T-helper 1 cell treated with Interleukin-12 subunit alpha and Interleukin-12 subunit beta and Interleukin-4 antibody, amounts not matched to agents 30 μg/mL and 1 μg/mL, for 36 hours (primary cell): ENCODE results near the gene SELENOO.
"Not testable (repeated sequence)": the region's sequence is repeated elsewhere in the genome, so short reads cannot be mapped to it uniquely, and the experiment has no call there.

Experiments
- H3K27ac Mint-ChIP-seq: one replicate; pipeline ENCODE4 v1.8.0; 2021; ENCODE audit warnings: mild to moderate bottlenecking, mixed read lengths
- H3K27me3 Mint-ChIP-seq: one replicate; pipeline ENCODE4 v1.8.0; 2021; ENCODE audit warnings: low read depth, mixed read lengths
- H3K36me3 Mint-ChIP-seq: one replicate; pipeline ENCODE4 v1.8.0; 2021; ENCODE audit warnings: low read depth, mixed read lengths
- H3K4me1 Mint-ChIP-seq: one replicate; pipeline ENCODE4 v1.8.0; 2021; ENCODE audit warnings: low read depth, mixed read lengths
- H3K4me3 Mint-ChIP-seq: one replicate; pipeline ENCODE4 v1.8.0; 2021; ENCODE audit warnings: mild to moderate bottlenecking, moderate library complexity, mixed read lengths
- H3K9me3 Mint-ChIP-seq: one replicate; pipeline ENCODE4 v1.8.0; 2021; ENCODE audit warnings: mixed read lengths

Gene SELENOO, protein sequence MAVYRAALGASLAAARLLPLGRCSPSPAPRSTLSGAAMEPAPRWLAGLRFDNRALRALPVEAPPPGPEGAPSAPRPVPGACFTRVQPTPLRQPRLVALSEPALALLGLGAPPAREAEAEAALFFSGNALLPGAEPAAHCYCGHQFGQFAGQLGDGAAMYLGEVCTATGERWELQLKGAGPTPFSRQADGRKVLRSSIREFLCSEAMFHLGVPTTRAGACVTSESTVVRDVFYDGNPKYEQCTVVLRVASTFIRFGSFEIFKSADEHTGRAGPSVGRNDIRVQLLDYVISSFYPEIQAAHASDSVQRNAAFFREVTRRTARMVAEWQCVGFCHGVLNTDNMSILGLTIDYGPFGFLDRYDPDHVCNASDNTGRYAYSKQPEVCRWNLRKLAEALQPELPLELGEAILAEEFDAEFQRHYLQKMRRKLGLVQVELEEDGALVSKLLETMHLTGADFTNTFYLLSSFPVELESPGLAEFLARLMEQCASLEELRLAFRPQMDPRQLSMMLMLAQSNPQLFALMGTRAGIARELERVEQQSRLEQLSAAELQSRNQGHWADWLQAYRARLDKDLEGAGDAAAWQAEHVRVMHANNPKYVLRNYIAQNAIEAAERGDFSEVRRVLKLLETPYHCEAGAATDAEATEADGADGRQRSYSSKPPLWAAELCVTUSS

DNA sequence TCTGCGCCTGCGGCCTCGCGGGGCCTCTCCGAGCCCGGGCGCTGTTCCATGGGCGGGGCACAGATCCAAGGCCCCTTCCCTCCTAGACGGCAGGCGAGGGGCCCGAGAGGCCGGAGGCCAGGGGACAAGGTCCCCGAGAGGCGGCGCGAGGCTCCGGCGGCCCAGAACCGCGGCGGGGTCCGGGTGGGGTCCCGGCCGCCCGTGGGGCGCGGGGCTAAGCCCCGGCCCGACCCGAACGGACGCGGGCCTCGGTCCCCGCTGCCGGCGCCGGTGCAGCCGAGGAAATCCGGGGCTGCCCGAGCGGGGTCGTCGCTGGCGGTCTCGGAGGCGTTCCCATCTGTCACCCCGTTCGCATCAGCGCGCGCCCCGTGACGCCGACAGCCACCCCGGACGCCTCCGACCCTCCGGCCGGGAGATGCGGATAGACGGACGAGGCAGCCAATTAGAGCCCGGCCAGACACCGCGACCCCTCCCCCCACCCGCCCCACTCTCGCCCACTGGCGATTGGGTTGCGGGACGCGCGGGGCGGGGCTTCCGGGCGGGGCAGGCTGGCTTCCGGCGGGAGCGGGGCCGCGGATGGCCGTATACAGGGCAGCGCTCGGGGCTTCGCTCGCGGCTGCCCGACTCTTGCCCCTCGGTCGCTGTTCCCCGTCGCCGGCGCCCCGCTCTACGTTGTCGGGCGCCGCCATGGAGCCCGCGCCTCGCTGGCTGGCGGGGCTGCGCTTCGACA lies at the start of gene SELENOO:
TSS of gene SELENOO (plus strand) at position 551 of the 730 bp plus-strand sequence. CDS start at position 577, 26 bp downstream.
- peak within 1 kb of the TSS; percentile 52 for H3K27ac Mint-ChIP-seq
- H3K36me3 Mint-ChIP-seq = peaks cover 12% of the 10 kb centered on the region
- H3K4me1 Mint-ChIP-seq = peaks cover 19% of the 10 kb centered on the region

DNA sequence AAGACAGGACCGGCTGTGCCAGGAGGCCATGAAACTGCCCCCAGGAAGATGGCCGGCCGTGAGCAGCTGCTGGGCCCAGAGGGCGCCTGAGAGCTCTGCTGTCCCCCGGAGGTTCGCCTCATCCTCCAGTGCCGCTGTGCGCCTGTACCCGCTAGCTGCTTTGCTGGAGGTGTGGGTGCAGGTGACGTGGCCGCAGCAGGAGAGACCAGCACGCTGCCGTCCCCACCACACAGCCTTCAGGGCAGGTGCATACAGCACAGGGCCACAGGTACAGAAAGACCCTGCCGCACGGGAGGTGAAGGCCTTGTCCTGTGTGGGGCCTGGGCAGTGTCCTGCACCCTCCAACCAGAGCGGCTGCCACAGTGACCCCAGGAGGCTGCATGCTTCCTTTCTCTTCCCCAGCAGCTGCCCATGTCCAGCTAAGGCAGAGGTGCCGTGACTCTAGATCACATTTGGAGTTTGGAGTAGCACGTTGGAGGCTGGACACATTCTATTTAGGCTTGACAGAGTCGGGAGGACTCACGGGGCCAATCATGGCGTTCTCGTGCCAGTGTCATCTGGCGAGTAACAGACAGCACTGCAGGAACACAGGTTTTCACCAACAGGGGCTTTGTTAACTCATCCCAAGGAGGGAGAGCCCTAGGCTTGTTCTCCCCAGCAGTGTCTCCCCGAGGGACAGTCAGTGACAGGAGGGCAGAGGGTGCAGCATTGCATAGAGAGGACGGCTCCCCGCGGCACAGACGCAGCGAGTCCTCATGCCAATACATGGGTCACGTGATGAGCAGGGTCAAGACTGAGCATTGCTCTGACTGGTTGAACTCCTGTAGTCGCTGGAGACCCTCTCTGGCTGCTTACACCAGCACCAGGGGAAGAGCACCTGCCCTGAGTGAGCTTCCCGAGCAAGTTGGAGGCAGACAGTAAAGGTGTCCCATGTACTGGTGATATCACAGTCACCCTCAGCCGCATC lies 49.0 kb upstream of the SELENOO start:
- Mint-ChIP-seq H3K36me3 (no peaks in the 10 kb centered on the region), H3K9me3 (no peaks in the 10 kb centered on the region), H3K27ac (peak overlapping the region; percentile 36), H3K27me3 (no peaks in the 10 kb centered on the region), H3K4me1 (peaks cover 2% of the 10 kb centered on the region), H3K4me3 (no peak overlapping the region)

More for the DNA sequence above, at the start of gene SELENOO:
- peak within 1 kb of the TSS; percentile 84 for H3K4me3 Mint-ChIP-seq
- no peaks in the 10 kb centered on the region for H3K9me3 Mint-ChIP-seq
- H3K27me3 Mint-ChIP-seq = no peaks in the 10 kb centered on the region

DNA sequence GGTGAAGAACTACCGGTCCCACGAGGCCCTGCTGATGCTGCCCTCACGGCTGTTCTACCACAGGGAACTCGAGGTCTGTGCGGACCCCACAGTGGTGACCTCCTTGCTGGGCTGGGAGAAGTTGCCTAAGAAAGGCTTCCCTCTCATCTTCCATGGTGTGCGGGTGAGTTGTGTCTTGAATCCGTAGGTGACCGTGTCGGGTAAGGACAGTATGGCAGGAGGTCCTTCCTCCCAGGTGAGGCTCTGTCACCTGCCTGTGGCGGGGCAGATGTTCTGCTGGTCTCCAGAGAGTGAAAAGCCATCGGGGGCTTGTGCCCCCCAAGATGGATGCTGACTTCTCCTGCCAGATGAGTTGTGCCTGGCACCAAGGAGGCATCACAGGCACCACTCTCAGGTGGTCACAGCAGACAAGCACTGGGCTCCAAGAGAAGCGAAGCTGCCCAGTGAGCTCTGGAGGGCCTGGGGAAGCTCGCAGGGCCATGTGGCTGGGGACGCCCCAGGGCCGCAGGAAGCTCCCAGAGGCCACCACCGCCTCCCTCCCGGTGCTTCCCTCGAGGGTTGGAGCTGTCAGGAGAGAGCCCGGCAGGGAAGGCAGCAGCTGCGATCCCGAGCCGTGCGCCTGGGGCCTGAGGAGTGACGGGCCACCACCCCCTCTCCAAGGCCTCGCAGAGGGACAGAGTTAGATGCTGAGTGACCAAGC lies 47.6 kb upstream of the SELENOO start:
- no peaks in the 10 kb centered on the region for H3K36me3 Mint-ChIP-seq
- no peak overlapping the region for H3K4me3 Mint-ChIP-seq
- no peaks in the 10 kb centered on the region for H3K9me3 Mint-ChIP-seq
- peaks cover 2% of the 10 kb centered on the region for H3K4me1 Mint-ChIP-seq
- no peak overlapping the region for H3K27ac Mint-ChIP-seq
- peaks cover 10% of the 10 kb centered on the region for H3K27me3 Mint-ChIP-seq

DNA sequence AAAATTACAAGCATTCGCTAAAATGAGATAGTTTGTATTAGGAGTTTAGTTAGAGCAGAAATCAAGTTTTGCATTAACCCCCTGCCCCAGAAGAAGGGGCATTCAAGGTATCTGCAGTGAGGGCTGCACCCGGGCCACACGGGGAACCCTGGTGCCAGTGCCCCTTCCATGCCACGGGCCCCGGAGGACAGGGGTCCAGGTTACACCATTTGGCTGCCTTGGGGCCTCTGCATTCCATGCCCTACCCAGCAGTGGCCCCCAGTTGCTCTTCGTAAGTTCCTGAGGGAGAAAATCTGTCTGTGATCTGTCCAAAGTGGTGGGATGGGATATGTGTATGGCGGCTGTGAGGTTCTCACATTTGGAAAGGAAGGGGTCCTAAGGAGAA lies 47.1 kb upstream of the SELENOO start:
- Mint-ChIP-seq H3K27me3 (peaks cover 10% of the 10 kb centered on the region), H3K36me3 (no peaks in the 10 kb centered on the region), H3K9me3 (no peaks in the 10 kb centered on the region), H3K4me3 (no peak overlapping the region), H3K27ac (no peak overlapping the region), H3K4me1 (peaks cover 2% of the 10 kb centered on the region)

DNA sequence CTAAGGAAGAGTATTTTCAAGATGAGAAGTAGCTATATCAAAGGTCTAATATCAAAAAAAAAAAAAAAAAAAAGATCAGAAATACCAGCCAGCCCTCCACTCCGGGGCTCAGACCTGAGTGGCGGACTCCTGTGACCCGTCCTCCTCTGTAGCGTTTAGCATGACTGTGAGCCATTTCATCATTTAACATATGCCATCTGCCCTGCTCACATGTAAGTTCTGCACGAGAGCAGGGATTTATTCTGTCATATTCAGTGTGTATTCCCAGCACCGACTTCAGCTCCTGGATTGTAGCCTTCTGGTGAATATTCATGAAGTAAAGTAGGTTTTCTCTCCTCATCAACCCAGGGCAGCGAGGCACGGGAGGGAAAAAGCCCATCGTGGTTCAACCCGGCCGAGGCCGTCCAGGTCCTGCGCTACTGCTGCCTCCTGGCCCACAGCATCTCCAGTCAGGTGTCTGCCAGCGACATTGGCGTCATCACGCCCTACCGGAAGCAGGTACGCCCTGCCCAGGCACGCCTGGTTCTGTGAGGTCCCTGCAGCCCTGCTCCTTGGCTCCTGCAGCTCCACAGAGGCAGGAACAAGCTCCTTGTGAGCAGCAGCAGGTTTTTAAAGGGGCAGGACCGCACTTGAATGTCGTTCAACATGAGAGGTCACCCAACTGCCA lies 43.0 kb upstream of the SELENOO start:
- Mint-ChIP-seq H3K9me3 (no peaks in the 10 kb centered on the region), H3K27me3 (peaks cover 10% of the 10 kb centered on the region), H3K4me3 (no peak overlapping the region), H3K4me1 (no peaks in the 10 kb centered on the region), H3K27ac (no peak overlapping the region), H3K36me3 (no peaks in the 10 kb centered on the region)

DNA sequence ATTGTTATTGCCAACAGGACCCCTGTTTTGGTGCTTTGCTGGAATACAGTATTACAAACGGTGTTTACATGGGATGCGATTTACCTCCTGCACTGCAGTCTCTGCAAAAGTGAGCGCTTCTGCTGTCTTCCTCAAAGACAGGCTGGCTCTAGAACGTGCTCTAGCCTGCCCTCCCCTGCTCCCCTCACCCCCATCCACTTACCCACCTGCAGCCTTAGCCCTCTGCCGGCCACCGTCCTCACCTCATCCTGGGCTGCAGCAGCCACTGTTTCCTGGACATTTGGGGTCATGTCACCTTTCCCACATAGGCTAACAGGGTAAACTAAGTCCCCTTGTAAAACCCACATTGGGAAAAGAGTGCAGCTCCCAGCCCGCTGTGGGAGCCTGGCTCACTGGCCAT lies 39.9 kb upstream of the SELENOO start:
- Mint-ChIP-seq H3K4me3 (no peak overlapping the region), H3K36me3 (no peaks in the 10 kb centered on the region), H3K4me1 (no peaks in the 10 kb centered on the region), H3K9me3 (no peaks in the 10 kb centered on the region), H3K27me3 (peaks cover 15% of the 10 kb centered on the region), H3K27ac (no peak overlapping the region)

DNA sequence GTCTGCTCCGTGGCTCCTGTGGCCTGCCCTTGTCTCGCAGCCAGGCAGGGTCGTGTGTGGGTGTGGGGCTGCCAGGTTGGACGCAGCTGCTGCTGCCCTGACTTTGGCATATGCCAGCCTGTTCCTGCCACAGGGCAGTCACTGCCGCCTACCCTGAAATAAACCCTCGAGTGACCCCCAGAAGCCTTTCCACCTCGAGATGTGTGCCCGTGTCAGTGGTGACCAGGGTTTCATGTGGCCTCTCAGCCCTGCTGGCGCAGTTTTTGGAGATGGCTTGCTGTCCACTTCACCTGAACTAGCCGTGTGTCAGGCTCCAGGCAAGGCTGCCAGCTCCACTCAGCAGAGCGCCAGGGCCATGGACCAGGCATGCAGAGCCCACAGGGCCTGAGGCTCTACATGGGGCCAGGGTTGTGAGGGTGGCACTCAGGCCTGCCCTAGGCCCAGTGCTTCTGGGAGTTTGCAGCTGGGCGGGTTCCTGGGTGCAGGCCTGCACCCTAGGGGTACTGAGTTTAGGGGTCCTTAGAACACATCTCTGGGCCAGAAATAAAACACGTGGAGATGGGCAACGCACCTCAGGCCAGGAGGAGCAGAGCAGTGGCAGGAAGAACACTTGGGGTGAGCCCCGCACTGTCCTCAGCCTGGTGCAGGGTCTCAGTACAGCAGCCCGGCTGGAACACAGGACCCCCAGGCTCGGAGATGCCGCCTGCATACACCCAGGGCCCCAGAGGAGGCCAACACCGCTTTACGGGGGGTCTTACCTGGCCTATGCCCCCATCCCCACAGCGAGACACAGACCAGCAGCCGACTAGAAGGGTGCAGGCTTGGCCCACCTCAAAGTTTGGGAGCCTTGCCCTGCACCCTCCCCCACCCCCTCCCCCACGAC lies 39.1 kb upstream of the SELENOO start:
- H3K27ac Mint-ChIP-seq = no peak overlapping the region
- H3K9me3 Mint-ChIP-seq = no peaks in the 10 kb centered on the region
- peaks cover 15% of the 10 kb centered on the region for H3K27me3 Mint-ChIP-seq
- no peaks in the 10 kb centered on the region for H3K4me1 Mint-ChIP-seq
- H3K4me3 Mint-ChIP-seq = no peak overlapping the region
- H3K36me3 Mint-ChIP-seq = no peaks in the 10 kb centered on the region

DNA sequence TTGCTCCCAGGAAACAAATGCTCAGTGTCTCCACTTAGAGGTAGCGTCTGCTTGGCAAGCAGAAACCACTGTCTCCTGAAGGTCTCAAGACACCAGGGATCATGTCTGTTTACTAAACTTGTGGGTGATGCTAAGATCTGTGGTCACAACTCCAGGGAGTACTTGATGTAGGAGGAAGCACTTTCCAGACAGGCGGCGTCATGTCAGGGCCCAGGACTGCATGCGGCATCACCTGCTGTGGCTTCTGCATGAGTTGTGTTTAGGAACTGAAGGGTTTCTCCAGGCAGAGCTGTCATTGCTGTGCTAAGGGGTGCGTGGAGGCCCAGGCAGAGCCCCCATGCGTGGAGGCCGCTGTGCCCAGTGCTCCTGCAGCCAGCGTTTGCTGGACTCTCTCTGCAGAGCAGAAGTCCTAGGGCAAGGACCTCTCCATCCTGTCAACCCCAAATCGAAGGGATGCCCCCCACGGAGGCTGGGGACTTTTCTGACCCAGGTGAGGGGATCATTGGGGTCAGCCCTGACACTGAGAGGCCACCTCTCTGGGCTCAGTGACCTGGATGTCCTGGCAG lies 38.3 kb upstream of the SELENOO start:
- Mint-ChIP-seq H3K27me3 (peaks cover 9% of the 10 kb centered on the region), H3K9me3 (no peaks in the 10 kb centered on the region), H3K36me3 (no peaks in the 10 kb centered on the region), H3K4me3 (no peak overlapping the region), H3K4me1 (no peaks in the 10 kb centered on the region), H3K27ac (no peak overlapping the region)

DNA sequence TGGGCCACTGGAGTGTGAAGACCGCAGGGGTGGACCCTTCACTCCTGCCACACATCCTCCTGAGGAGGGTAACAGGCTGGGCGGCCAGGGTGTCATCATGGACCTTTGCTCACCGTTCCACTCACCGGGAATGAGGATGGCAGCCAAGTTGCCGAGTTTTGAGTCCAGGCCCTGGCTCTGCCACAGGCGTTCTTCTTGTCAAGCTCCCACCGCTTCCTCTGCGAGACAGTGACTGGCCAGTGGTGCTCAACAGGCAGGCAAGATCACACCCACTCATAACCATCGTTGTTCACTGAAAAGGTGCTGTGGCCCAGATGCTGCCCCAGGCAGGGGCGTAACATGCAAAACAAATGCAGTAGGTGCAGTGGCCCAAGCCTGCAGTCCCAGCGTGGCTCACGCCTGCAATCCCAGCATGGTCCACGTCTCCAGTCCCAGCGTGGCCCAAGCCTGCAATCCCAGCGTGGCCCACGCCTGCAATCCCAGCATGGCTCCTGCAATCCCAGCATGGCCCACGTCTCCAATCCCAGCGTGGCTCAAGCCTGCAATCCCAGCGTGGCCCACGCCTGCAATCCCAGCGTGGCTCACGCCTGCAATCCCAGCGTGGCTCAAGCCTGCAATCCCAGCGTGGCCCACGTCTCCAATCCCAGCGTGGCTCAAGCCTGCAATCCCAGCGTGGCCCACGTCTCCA lies 35.2 kb upstream of the SELENOO start:
- no peaks in the 10 kb centered on the region for H3K9me3 Mint-ChIP-seq
- H3K27ac Mint-ChIP-seq = no peak overlapping the region
- peaks cover 24% of the 10 kb centered on the region for H3K27me3 Mint-ChIP-seq
- H3K4me1 Mint-ChIP-seq = no peaks in the 10 kb centered on the region
- peaks cover 2% of the 10 kb centered on the region for H3K36me3 Mint-ChIP-seq
- no peak overlapping the region for H3K4me3 Mint-ChIP-seq

DNA sequence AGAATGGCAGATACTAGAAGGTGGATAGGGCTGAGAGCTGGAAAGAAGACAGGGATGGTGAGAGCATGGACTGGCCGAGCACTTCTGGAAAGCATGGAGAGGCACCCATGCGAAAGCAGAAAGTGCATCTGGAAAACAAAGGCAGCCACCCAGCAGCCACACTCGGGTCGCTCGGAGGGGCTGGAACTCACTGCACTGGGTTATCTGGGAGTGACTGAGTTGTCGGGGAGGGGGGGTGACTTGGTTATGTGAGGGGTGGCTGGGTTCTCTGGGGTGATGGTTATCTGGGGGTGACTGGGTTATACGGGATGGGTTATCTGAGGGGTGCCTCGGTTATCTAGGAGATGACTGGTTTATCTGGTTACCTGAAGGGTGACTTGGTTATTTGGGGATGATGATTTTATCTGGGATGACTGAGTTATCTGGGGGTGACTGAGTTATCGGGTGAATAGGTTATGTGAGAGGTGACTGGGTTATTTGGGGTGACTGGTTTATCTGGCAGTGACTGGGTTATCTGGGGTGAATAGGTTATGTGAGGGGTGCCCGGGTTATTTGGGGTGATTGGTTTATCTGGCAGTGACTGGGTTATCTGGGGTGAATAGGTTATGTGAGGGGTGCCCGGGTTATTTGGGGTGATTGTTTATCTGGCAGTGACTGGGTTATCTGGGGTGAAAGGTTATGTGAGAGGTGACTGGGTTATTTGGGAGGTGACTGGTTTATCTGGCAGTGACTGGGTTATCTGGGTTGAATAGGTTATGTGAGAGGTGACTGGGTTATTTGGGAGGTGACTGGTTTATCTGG lies 32.9 kb upstream of the SELENOO start:
- Mint-ChIP-seq H3K36me3 (peaks cover 2% of the 10 kb centered on the region), H3K4me3 (peak overlapping the region; percentile 38), H3K9me3 (no peaks in the 10 kb centered on the region), H3K4me1 (no peaks in the 10 kb centered on the region), H3K27ac (no peak overlapping the region), H3K27me3 (peaks cover 41% of the 10 kb centered on the region)

DNA sequence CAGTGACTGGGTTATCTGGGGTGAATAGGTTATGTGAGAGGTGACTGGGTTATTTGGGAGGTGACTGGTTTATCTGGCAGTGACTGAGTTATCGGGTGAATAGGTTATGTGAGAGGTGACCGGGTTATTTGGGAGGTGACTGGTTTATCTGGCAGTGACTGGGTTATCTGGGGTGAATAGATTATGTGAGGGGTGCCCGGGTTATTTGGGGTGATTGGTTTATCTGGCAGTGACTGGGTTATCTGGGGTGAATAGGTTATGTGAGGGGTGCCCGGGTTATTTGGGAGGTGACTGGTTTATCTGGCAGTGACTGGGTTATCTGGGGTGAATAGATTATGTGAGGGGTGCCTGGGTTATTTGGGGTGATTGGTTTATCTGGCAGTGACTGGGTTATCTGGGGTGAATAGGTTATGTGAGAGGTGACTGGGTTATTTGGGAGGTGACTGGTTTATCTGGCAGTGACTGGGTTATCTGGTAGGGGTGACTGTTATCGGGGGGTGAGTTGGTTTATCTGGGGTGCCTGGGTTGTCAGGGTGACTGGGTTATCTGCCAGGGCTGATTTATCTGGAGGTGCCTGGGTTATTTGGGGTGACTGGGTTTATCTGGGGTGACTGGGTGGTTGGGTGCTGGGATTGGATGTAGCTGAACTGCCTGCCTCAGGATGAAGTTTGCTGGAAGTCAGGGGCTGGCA lies 32.2 kb upstream of the SELENOO start:
- H3K4me1 Mint-ChIP-seq, H3K9me3 Mint-ChIP-seq, H3K27ac Mint-ChIP-seq, H3K36me3 Mint-ChIP-seq: not testable (repeated sequence)
- Mint-ChIP-seq H3K27me3 (peaks cover 48% of the 10 kb centered on the region), H3K4me3 (peak overlapping the region; percentile 57)
